HG02870 (cell line): ENCODE data around the gene TMEM175.

Experiments used
- ATAC-seq: cut with Tn5 transposase; IDR thresholded peaks from one replicate; pipeline ENCODE4 v1.9.1; 2021; ENCODE audit warnings: mild to moderate bottlenecking, moderate library complexity; ENCODE audit not compliant: unreplicated experiment

Gene TMEM175

DNA sequence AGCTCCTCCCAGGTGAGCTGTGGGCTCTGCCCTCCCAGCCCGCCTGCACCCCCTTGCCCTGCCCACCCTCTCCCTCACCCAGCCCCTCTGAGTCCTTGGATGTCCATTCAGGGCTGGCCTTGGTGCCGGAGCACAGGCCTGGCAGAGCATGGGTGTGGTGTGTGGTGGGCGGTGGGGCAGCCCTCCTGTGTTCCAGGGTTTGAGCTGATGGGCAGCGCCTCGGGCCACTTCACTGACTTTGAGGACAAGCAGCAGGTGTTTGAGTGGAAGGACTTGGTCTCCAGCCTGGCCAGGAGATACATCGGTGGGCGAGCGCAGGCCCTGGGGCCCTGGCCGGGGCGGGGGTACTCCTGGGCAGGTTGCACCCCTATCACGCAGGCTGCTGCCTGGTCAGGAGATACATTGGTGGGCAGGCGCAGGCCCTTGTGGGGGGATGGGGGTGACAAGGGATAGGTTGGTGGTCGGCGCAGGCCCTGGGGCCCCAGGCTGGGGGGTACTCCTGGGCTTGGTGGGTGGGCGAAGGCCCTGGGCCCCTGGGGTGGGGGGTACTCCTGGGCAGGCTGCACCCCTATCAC lies 68.5 kb downstream of the TMEM175 start:
- no peak for ATAC-seq

DNA sequence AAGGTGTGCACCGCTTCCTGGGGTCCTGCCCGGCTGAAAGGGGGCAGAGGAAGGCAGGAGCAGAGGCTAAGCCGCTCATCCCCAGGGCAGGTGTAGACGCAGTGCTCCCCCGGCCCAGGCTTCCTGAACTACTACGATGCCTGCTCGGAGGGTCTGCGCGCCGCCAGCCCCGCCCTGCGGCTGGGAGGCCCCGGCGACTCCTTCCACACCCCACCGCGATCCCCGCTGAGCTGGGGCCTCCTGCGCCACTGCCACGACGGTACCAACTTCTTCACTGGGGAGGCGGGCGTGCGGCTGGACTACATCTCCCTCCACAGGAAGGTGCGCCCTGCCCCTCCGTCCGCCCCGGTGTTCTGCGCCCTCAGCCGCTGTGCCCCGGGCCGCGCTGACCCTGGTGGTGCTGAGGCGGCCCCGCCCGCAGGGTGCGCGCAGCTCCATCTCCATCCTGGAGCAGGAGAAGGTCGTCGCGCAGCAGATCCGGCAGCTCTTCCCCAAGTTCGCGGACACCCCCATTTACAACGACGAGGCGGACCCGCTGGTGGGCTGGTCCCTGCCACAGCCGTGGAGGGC lies 69.4 kb downstream of the TMEM175 start:
- no peak for ATAC-seq

DNA sequence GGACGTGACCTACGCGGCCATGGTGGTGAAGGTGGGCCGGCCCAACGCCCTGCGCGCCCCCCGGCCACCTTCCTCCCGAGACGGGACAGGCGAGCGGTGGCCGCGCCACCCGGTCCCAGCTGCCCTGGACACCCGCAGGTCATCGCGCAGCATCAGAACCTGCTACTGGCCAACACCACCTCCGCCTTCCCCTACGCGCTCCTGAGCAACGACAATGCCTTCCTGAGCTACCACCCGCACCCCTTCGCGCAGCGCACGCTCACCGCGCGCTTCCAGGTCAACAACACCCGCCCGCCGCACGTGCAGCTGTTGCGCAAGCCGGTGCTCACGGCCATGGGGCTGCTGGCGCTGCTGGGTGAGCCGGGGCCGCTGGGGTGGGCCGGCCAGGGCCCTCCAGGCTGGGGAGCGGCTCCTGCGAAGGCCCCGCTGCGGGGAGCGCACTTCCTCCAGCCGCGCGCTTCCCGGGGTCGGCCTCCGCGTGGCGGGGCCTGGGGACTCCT lies 69.9 kb downstream of the TMEM175 start:
- no peak for ATAC-seq

DNA sequence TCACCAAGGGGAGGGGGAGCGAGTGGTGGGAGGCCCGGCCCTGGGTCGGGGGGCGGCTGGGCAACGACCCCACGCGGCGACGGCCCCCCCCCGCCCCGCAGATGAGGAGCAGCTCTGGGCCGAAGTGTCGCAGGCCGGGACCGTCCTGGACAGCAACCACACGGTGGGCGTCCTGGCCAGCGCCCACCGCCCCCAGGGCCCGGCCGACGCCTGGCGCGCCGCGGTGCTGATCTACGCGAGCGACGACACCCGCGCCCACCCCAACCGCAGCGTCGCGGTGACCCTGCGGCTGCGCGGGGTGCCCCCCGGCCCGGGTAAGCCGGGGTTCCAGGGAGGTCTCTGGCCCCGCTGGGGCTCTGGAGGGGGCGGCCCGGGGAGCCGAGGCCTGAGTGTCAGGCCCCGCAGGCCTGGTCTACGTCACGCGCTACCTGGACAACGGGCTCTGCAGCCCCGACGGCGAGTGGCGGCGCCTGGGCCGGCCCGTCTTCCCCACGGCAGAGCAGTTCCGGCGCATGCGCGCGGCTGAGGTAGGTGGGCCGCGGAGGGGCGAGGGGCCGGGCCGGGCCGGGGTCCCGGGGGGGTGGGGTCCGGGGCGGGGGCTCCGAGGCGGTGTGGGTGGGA lies 70.5 kb downstream of the TMEM175 start:
- ATAC-seq = no peak

DNA sequence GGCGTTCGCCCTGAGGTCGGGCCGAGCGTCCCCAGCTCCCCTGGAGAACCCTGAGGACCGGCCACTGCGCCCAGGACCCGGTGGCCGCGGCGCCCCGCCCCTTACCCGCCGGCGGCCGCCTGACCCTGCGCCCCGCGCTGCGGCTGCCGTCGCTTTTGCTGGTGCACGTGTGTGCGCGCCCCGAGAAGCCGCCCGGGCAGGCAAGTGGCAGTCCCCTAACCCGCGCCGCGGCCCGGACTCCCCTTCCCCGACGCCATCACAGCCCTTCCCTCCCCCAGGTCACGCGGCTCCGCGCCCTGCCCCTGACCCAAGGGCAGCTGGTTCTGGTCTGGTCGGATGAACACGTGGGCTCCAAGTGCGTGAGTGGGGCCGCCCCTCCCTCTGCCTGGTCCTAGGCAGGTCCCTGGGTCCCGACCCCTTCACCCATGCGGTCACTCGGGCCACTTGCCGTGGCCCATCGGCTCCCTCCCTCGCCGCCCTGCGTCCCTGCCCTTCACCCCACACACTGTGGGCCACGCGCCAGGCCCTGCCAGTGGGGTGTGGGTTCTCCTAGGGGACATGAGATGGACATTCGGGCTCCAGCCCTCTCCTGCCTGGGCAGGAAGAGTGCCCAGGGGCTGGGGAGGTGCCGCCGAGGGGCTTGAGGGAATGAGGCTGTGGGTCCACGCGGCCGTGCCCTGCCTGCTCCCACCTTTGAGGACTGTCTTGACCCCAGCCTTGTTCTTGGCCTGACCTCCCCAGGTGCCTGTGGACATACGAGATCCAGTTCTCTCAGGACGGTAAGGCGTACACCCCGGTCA lies 71.2 kb downstream of the TMEM175 start:
- ATAC-seq = no peak

DNA sequence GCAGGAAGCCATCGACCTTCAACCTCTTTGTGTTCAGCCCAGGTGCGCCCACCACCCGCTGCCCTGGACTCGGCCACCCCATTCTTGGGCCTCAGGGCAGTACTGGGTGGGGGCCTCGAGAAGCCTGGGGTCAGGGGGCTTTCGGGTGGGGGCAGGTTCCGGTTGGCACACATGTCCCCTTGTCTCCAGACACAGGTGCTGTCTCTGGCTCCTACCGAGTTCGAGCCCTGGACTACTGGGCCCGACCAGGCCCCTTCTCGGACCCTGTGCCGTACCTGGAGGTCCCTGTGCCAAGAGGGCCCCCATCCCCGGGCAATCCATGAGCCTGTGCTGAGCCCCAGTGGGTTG lies 71.8 kb downstream of the TMEM175 start:
- ATAC-seq = no peak

DNA sequence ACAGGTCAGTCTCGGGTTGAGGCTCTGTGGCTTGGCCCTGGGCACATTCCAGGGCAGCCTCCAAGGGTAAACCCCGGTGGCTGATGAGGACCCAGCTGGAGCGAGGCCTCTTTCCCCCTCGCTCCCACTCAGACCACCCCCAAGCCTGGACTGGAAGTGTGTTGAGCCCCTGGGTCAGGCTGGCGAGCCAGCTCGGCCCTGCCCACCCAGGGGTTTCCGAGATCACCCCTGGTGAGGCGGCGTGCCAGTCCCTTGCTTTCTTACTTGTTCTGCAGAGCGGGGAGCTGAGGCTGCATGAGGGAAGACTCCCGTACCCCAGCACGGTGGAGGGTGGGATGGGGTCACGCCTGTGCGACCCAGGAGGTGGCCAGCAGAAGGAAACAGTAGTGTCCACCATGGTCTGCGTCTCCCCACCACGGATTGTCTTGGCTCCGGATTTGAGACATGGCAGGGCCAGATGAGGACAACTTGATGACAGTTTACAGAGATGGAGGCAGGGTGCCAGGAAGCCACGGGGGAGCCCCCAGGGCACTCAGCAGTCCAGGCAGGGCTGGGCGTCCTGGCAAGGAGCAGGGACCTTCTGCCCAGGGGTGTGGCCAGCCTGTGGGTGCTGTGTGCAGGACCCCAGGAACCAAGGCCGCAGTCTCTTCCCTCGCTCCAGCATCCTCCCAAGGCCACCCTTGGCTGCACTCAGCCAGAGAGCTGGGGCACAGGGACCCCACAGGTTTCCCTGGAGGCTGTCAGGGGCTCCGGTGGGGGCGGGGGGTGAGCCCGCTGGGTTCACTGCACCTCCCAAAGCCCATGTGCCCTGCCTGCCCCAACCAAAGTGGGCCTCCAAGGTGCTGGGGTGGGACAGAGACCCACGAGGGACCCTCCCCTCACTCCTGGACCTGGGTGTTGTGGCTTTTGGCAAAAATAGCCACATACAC lies 72.6 kb downstream of the TMEM175 start:
- no peak for ATAC-seq

DNA sequence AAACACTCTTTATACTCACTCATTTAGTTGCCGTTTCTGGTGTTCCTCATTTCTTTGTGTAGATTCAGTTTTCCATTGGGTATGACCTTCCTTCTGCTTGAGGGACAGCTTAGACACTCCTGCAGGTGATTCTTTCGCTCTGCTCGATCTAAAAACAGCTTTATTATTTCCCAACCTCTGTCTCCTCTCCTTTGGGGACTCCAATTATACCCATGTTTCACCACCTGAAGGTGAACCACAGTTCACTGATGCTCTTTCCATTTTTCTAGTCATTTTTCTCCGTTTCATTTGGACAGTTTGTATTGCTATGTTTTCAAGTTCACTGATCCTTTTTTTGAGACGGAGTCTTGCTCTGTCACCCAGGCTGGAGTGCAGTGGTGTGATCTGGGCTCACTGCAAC lies 74.6 kb downstream of the TMEM175 start:
- ATAC-seq = no peak
